GM21717 (cell line): ENCODE results near the gene MRPL54.

Experiments
- ATAC-seq: cut with Tn5 transposase; IDR thresholded peaks from one replicate; pipeline ENCODE4 v1.9.1; 2021; ENCODE audit warnings: mild to moderate bottlenecking, moderate library complexity; ENCODE audit not compliant: unreplicated experiment

The MRPL54 gene

GRCh38 chr19:3783660-3784584, 21.4 kb downstream of the MRPL54 start:
- no peak for ATAC-seq

GRCh38 chr19:3784607-3785450, 22.3 kb downstream of the MRPL54 start:
- ATAC-seq: no peak

- no peak for ATAC-seq
Observed at GRCh38 chr19:3785451-3785937, 23.0 kb downstream of the MRPL54 start.

GRCh38 chr19:3785938-3786824, 23.7 kb downstream of the MRPL54 start, which contains the start of gene MATK:
Gene MATK, minus strand, starts transcription at chr19:3786381. Its CDS starts 1,246 bp downstream, at chr19:3785135.
- ATAC-seq: no peak

- ATAC-seq: no peak
Observed at GRCh38 chr19:3788996-3789778, 26.7 kb downstream of the MRPL54 start.

GRCh38 chr19:3790209-3790734, 27.8 kb downstream of the MRPL54 start:
- ATAC-seq: no peak

GRCh38 chr19:3790941-3791340, 28.5 kb downstream of the MRPL54 start:
- no peak for ATAC-seq

GRCh38 chr19:3792114-3792513, 29.6 kb downstream of the MRPL54 start:
- ATAC-seq: no peak

GRCh38 chr19:3793799-3794198, 31.3 kb downstream of the MRPL54 start:
- ATAC-seq: no peak

GRCh38 chr19:3796358-3796757, 33.9 kb downstream of the MRPL54 start:
- no peak for ATAC-seq

- no peak for ATAC-seq
Observed at GRCh38 chr19:3798137-3798536, 35.7 kb downstream of the MRPL54 start.

- no peak for ATAC-seq
Observed at GRCh38 chr19:3800996-3801395, 38.5 kb downstream of the MRPL54 start.

GRCh38 chr19:3801412-3802096, 39.1 kb downstream of the MRPL54 start:
- no peak for ATAC-seq

GRCh38 chr19:3803114-3803888, 40.8 kb downstream of the MRPL54 start:
- ATAC-seq: no peak

- no peak for ATAC-seq
Observed at GRCh38 chr19:3803986-3804385, 41.5 kb downstream of the MRPL54 start.

GRCh38 chr19:3804429-3804828, 41.9 kb downstream of the MRPL54 start:
- ATAC-seq: no peak

GRCh38 chr19:3805859-3806258, 43.4 kb downstream of the MRPL54 start:
- no peak for ATAC-seq

GRCh38 chr19:3807131-3807480, 44.6 kb downstream of the MRPL54 start:
- ATAC-seq: no peak
